Adrenal gland (tissue), 19 donors: ENCODE data around the gene ROS1. TPM values are rescaled to one million over a fixed set of nuclear protein-coding genes. Genes with fewer than 3 reads are reported as not detected.

Experiments used
- DNase-seq, 7 donors: peaks; one replicate each; pipeline ENCODE4 v3.0.0-alpha.2; 2019 to 2020
- H3K27ac ChIP-seq, 5 donors: fragments of 200-600 bp; sonication (generic) in 4 of 5; 1 replicate in 3 of 5; 2 replicates in 2 of 5; pipeline versions ENCODE4 v1.5.1 to v1.8.0; 2016 to 2020; ENCODE audit warnings: mild to moderate bottlenecking in 1 of 5
- H3K27me3 ChIP-seq: fragments of 200-600 bp; 2 replicates; pipeline ENCODE4 v1.8.0; 2021
- H3K36me3 ChIP-seq, 2 donors: fragments of 200-600 bp; replicated peaks in 1 of 2; 1 replicate in 1 of 2; 2 replicates in 1 of 2; pipeline versions ENCODE4 v1.5.1 to v1.8.0; 2018 to 2022
- H3K4me1 ChIP-seq, 2 donors: fragments of 200-600 bp; replicated peaks in 1 of 2; 1 replicate in 1 of 2; 2 replicates in 1 of 2; pipeline versions ENCODE4 v1.5.1 to v1.8.0; 2018 to 2021
- H3K4me3 ChIP-seq, 4 donors: fragments of 200-600 bp; sonication (generic) in 3 of 4; one replicate each; pipeline ENCODE4 v1.5.1; 2016 to 2018
- H3K9me3 ChIP-seq, 3 donors: fragments of 200-600 bp; sonication (generic) in 1 of 3; replicated peaks in 1 of 3; 1 replicate in 2 of 3; 2 replicates in 1 of 3; pipeline versions ENCODE4 v1.5.1 to v1.8.0; 2016 to 2021
- POLR2A ChIP-seq, 2 donors: fragments of 450-650 bp; IDR thresholded peaks; one replicate each; pipeline ENCODE4 v1.6.1; 2017; ENCODE audit warnings: antibody characterized with exemption in 2 of 2, mild to moderate bottlenecking in 2 of 2, moderate library complexity in 1 of 2
- WGBS, 4 donors: extraction: QIAGEN DNeasy Blood & Tissue Kit in 2 of 4; methylation state at CpG; one replicate each; pipeline versions ENCODE4 v1.1.5 to v1.1.7; 2013 to 2017; 5-methylcytosine and 5-hydroxymethylcytosine counted together
- intact Hi-C, 2 donors: fragments of 100-400 bp; cut with DNase I; formaldehyde crosslinking; loops; one replicate each; pipeline versions ENCODE4 v1.14.1 to v1.15.0; 2022 to 2023
- long read RNA-seq, 10 donors: library from polyadenylated mRNA in 3 of 10; unstranded in 2 of 10; stranded (forward) in 1 of 10; transcript quantifications; one replicate each; pipeline ENCODE4 v2.0.0 and lab custom pipeline, GENCODE V29; 2021 to 2026
- polyA plus RNA-seq, 3 donors: library from polyadenylated mRNA; stranded (reverse); fragments of 200-250 nt in 2 of 3; fragments of 350-450 nt in 1 of 3; fragmentation: Illumina TruSeq in 1 of 3; extraction: RNeasy Lipid Tissue Mini Kit (QIAGEN cat#74804) in 1 of 3; gene quantifications; one replicate each; pipeline ENCODE4 v1.2.3, GENCODE V29; 2013 to 2014
- total RNA-seq, 9 donors: library from RNA; depleted of rRNA in 4 of 9; stranded (reverse); fragments of >200 nt in 4 of 9; fragments of 120-200 nt in 1 of 9; fragmentation: NEBNext Ultra II Directional in 1 of 9; extraction: Animal tissue kit (Norgen Biotek cat#: 25700) in 1 of 9; gene quantifications; one replicate each; pipeline versions ENCODE4 v1.1.0 to v1.2.4, GENCODE V29; 2013 to 2023
- TF ChIP-seq, protein P1 (sequence below), 6 experiments: fragments of 450-650 bp in 4 of 6; fragments of 200-600 bp in 2 of 6; sonication (generic) in 1 of 6; IDR thresholded peaks; 1 replicate in 5 of 6; 2 replicates in 1 of 6; pipeline versions ENCODE4 v1.5.1 to v1.8.0; 2016 to 2021; ENCODE audit warnings: antibody characterized with exemption in 6 of 6, mild to moderate bottlenecking in 2 of 6, moderate library complexity in 1 of 6
- donor health status: healthy with polysubstance abuse.
- donor health status: Bipolar disorder and iron deficiency.
- donor health status: DM: yes; HTN: yes; CAD: no.
- donor health status: DM: no; HTN: no; CAD: no.
- donor health status: DM: no; HTN: no; CAD: no.
- donor health status: DM: yes; HTN: yes; CAD: no.

The ROS1 gene
- total RNA-seq (under 1 TPM in 3 of 9 donors, not detected in 6; under 0.01 to 0.11 (median 0.08) TPM), polyA plus RNA-seq (not detected)
- long read RNA-seq, donor 1: 0 reads
- long read RNA-seq, donor 2: 0 reads
- long read RNA-seq, donor 3: 0 reads
- long read RNA-seq, donor 4: 0 reads
- long read RNA-seq, donor 5: 0 reads
- long read RNA-seq, donor 6: 0 reads
- long read RNA-seq, donor 7: 0 reads
- long read RNA-seq, donor 8: 0 reads
- long read RNA-seq, donor 9: 0 reads
- long read RNA-seq, donor 10: 0 reads

DNA sequence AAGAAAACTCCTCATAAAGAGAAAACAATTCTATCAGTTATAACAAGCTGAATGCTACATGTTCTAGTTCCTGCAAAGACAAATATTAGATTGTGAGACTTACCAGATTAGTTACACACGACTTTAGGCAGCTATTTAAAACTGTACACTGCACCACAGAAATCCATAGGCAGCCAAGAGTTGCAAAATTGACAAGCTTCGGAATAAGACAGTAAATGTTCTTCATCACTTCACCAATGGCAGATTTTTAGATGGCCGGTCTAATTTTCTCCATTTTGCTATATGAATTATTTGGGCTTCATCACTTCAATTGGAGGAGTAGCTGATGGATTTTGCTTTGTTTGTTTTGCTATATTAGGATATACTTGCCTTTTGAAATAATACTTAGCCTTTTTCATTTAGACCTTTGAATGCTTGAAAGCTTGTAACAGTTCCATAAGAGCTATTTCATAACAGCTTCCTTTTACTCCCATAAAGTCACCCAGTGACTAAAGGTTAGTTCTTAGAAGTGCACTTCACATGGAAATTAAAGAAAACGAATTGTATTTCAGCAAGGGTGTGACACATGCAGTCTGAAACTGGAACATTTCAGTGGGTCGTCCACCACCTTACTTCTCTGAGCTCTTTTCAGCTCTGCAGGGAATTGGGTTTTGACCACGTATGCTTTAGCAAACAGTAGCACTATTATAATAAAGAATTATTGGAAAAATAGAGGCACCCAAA is at the start of gene ROS1:
Gene ROS1 (minus strand): TSS at position 512 of the 723 bp plus-strand sequence. CDS start 286 bp downstream, at position 226.
- no peak for DNase-seq
- no peak within 1 kb of the TSS for H3K4me3 ChIP-seq
- H3K9me3 ChIP-seq: no peaks in the 10 kb centered on the region
- H3K27me3 ChIP-seq: peaks cover 5% of the 10 kb centered on the region
- 51 to 64% (median 54%) methylated on average over 6 of the region's 6 CpGs for WGBS, 4 donors
- TF ChIP-seq, protein P1, sequence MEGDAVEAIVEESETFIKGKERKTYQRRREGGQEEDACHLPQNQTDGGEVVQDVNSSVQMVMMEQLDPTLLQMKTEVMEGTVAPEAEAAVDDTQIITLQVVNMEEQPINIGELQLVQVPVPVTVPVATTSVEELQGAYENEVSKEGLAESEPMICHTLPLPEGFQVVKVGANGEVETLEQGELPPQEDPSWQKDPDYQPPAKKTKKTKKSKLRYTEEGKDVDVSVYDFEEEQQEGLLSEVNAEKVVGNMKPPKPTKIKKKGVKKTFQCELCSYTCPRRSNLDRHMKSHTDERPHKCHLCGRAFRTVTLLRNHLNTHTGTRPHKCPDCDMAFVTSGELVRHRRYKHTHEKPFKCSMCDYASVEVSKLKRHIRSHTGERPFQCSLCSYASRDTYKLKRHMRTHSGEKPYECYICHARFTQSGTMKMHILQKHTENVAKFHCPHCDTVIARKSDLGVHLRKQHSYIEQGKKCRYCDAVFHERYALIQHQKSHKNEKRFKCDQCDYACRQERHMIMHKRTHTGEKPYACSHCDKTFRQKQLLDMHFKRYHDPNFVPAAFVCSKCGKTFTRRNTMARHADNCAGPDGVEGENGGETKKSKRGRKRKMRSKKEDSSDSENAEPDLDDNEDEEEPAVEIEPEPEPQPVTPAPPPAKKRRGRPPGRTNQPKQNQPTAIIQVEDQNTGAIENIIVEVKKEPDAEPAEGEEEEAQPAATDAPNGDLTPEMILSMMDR (IDR thresholded peaks at IDR 0.05): no peak
- TF ChIP-seq POLR2A (IDR thresholded peaks at IDR 0.05): no peak
- H3K4me1 ChIP-seq: no peaks in the 10 kb centered on the region
- no peaks in the 10 kb centered on the region for H3K36me3 ChIP-seq
- no peak within 1 kb of the TSS for H3K27ac ChIP-seq
- intact Hi-C loops: no loop called here

DNA sequence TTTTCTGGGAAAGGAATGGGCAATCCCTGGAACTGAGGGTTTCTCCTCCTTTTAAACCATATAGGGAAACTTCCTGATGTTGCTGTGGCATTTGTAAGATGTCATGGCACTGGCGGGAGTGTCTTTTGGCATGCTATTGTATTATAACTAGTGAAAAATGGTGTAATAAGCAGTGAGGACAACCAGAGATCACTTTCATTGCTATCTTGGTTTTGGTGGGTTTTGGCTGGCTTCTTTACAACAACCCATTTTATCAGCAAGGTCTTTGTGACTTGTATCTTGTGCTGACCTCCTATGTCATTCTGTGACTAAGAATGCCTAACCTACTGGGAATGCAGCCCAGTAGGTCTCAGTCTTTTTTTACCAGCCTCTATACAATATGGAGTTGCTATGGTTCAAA is 47.7 kb upstream of the ROS1 start:
- no peaks in the 10 kb centered on the region for H3K9me3 ChIP-seq
- WGBS, 4 donors: 41 to 65% (median 55%) methylated on average over 1 of the region's 1 CpG
- no peaks in the 10 kb centered on the region for H3K27me3 ChIP-seq
- H3K4me1 ChIP-seq: peaks cover 0 to 6% of the 10 kb centered on the region in 2 donors
- no peaks in the 10 kb centered on the region for H3K36me3 ChIP-seq
- intact Hi-C loops: no loop called here
- DNase-seq: no peak
- H3K4me3 ChIP-seq: no peak overlapping the region
- H3K27ac ChIP-seq: no peak overlapping the region
- TF ChIP-seq POLR2A (IDR thresholded peaks at IDR 0.05): no peak
- TF ChIP-seq, protein P1 (IDR thresholded peaks at IDR 0.05): no peak

DNA sequence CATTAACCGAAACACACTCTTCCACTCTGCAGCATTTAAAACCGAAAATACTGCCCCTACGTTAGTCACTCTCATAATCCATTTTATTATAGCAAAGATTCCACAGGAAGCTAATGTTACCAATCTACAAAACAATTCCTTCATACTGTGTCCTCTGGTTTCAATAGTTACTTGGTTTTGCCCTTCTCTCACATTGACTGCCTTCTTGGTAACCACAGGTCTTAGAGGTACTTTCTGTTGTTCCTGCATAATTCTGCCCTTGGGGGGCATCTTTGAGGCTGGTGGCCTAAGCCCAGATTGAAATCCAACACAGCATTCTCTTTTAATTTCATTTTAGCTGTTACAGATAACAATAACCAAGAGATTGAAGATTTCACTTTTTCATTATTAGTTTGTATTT is 46.9 kb upstream of the ROS1 start:
- 85 to 92% (median 88%) methylated on average over 3 of the region's 3 CpGs for WGBS, 4 donors
- no peak for DNase-seq
- H3K36me3 ChIP-seq: no peaks in the 10 kb centered on the region
- H3K27ac ChIP-seq: no peak overlapping the region
- TF ChIP-seq POLR2A (IDR thresholded peaks at IDR 0.05): no peak
- TF ChIP-seq, protein P1 (IDR thresholded peaks at IDR 0.05): no peak
- H3K4me1 ChIP-seq: no peaks in the 10 kb centered on the region
- H3K4me3 ChIP-seq: no peak overlapping the region
- H3K9me3 ChIP-seq: no peaks in the 10 kb centered on the region
- intact Hi-C loops: no loop called here
- H3K27me3 ChIP-seq: peaks cover 2% of the 10 kb centered on the region

DNA sequence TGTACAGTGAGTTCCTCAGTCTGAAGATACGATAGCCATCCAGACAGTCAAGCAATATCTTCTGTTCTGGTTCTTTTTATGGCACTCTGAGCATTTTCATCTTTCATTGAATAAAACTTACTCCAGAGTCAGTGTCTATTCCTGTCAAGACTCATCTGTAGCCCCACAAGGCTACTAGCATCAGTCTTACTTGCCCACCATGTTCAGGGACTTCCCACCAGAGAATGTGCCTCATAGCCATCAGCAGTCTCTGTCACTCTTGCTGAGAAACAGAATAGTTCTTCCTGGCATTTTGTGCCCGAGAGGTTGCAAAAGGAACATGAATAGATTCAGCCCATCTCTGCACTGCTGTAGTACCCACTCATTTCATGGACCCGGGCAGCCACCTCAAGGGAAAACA is 44.0 kb upstream of the ROS1 start:
- intact Hi-C loops: no loop called here
- WGBS, 4 donors: 73 to 88% (median 82%) methylated on average over 3 of the region's 3 CpGs
- TF ChIP-seq POLR2A (IDR thresholded peaks at IDR 0.05): no peak
- TF ChIP-seq, protein P1 (IDR thresholded peaks at IDR 0.05): no peak

More for the DNA sequence above, 44.0 kb upstream of the ROS1 start:
- DNase-seq: no peak
- Histone ChIP-seq H3K27me3 (peaks cover 3% of the 10 kb centered on the region), H3K9me3 (no peaks in the 10 kb centered on the region), H3K4me3 (no peak overlapping the region), H3K4me1 (no peaks in the 10 kb centered on the region), H3K36me3 (no peaks in the 10 kb centered on the region), H3K27ac (no peak overlapping the region)
